Peyer's patch (tissue), 4 donors: ENCODE data around the gene PPP1R7. TPM values are rescaled to one million over a fixed set of nuclear protein-coding genes. Genes with fewer than 3 reads are reported as not detected.
A peak's percentile ranks its signal among the peaks of the same experiment; 100 is the strongest.

ENCODE experiments used
- DNase-seq, 3 donors: peaks; one replicate each; pipeline ENCODE4 v3.0.0-alpha.2; 2017 to 2019
- H3K27ac ChIP-seq, 4 donors: fragments of 200-600 bp; sonication (generic); one replicate each; pipeline ENCODE4 v1.5.1; 2016 to 2019
- H3K27me3 ChIP-seq, 2 donors: fragments of 200-600 bp; sonication (generic); one replicate each; pipeline ENCODE4 v1.5.1; 2019
- H3K36me3 ChIP-seq, 3 donors: fragments of 200-600 bp; sonication (generic); one replicate each; pipeline ENCODE4 v1.5.1; 2016 to 2019
- H3K4me1 ChIP-seq, 4 donors: fragments of 200-600 bp; sonication (generic); one replicate each; pipeline ENCODE4 v1.5.1; 2016 to 2019
- H3K4me3 ChIP-seq, 4 donors: fragments of 200-600 bp; sonication (generic); 1 replicate in 3 of 4; 2 replicates in 1 of 4; pipeline ENCODE4 v1.5.1; 2016 to 2019; ENCODE audit warnings: mild to moderate bottlenecking in 1 of 4
- H3K9me3 ChIP-seq, 4 donors: fragments of 200-600 bp; sonication (generic); one replicate each; pipeline ENCODE4 v1.5.1; 2016 to 2019; ENCODE audit warnings: mild to moderate bottlenecking in 1 of 4
- CTCF ChIP-seq, 6 experiments: fragments of 450-650 bp in 4 of 6; fragments of 200-600 bp in 2 of 6; sonication (generic) in 1 of 6; IDR thresholded peaks; one replicate each; pipeline ENCODE4 v1.5.1; 2017 to 2019; ENCODE audit warnings: antibody characterized with exemption in 6 of 6, mild to moderate bottlenecking in 3 of 6, moderate library complexity in 1 of 6
- POLR2A ChIP-seq, 2 donors: fragments of 450-650 bp; IDR thresholded peaks; one replicate each; pipeline ENCODE4 v1.5.1; 2017; ENCODE audit warnings: antibody characterized with exemption in 2 of 2, mild to moderate bottlenecking in 2 of 2, moderate library complexity in 2 of 2
- total RNA-seq, 4 donors: library from RNA; depleted of rRNA; stranded (reverse); fragments of >200 nt; gene quantifications; one replicate each; pipeline ENCODE4 v1.1.0, GENCODE V29; 2016

The PPP1R7 gene
- total RNA-seq, 4 donors from 2014 or later, result 13.2 to 44.0 (median 28.1) TPM

GRCh38 chr2:241146286-241146685 lies 4.0 kb upstream of the PPP1R7 start:
- TF ChIP-seq CTCF (IDR thresholded peaks at IDR 0.05) (no peak), POLR2A (IDR thresholded peaks at IDR 0.05) (no peak)
- Histone ChIP-seq H3K4me1 (peaks cover 0 to 12% (median 6%) of the 10 kb centered on the region in 4 donors), H3K9me3 (no peaks in the 10 kb centered on the region), H3K36me3 (no peaks in the 10 kb centered on the region), H3K27me3 (no peaks in the 10 kb centered on the region), H3K4me3 (no peak overlapping the region), H3K27ac (no peak overlapping the region)
- DNase-seq, result no peak

GRCh38 chr2:241147336-241147735 lies 2.9 kb upstream of the PPP1R7 start:
- no peaks in the 10 kb centered on the region for H3K36me3 ChIP-seq
- no peaks in the 10 kb centered on the region for H3K9me3 ChIP-seq
- H3K4me3 ChIP-seq, result no peak overlapping the region
- DNase-seq, result no peak
- TF ChIP-seq POLR2A (IDR thresholded peaks at IDR 0.05), result no peak
- TF ChIP-seq CTCF (IDR thresholded peaks at IDR 0.05), result no peak
- no peak overlapping the region for H3K27ac ChIP-seq
- no peaks in the 10 kb centered on the region for H3K27me3 ChIP-seq
- H3K4me1 ChIP-seq, result peaks cover 0 to 18% (median 7%) of the 10 kb centered on the region in 4 donors

- H3K9me3 ChIP-seq, result no peaks in the 10 kb centered on the region
- TF ChIP-seq CTCF (IDR thresholded peaks at IDR 0.05) (no peak), POLR2A (IDR thresholded peaks at IDR 0.05) (no peak)
- H3K4me1 ChIP-seq, result peaks cover 0 to 18% (median 7%) of the 10 kb centered on the region in 4 donors
- no peaks in the 10 kb centered on the region for H3K27me3 ChIP-seq
- peak overlapping the region in 1 of 4 donors; percentile 92 for H3K4me3 ChIP-seq
- no peak overlapping the region for H3K27ac ChIP-seq
- no peaks in the 10 kb centered on the region for H3K36me3 ChIP-seq
- no peak for DNase-seq
Observed at GRCh38 chr2:241148239-241148638, 2.0 kb upstream of the PPP1R7 start.

- Histone ChIP-seq H3K4me1 (peaks cover 0 to 18% (median 7%) of the 10 kb centered on the region in 4 donors), H3K9me3 (no peaks in the 10 kb centered on the region), H3K4me3 (peak within 1 kb of the TSS; percentile 80 to 92 (median 90)), H3K36me3 (no peaks in the 10 kb centered on the region), H3K27ac (peak within 1 kb of the TSS; percentile 72 to 83 (median 78)), H3K27me3 (no peaks in the 10 kb centered on the region)
- DNase-seq, result peak; percentile 96 to 98 (median 96)
- TF ChIP-seq CTCF (IDR thresholded peaks at IDR 0.05), result no peak
- TF ChIP-seq POLR2A (IDR thresholded peaks at IDR 0.05), result no peak
Observed at GRCh38 chr2:241148891-241149674, 1.2 kb upstream of the PPP1R7 start, which contains the start of gene PASK. Gene PASK, minus strand, starts transcription at chr2:241149472. Its CDS starts 6,440 bp downstream, at chr2:241143032.

- TF ChIP-seq POLR2A (IDR thresholded peaks at IDR 0.05) (no peak), CTCF (IDR thresholded peaks at IDR 0.05) (no peak)
- H3K27ac ChIP-seq, result peak overlapping the region; percentile 37 to 83 (median 62)
- H3K27me3 ChIP-seq, result no peaks in the 10 kb centered on the region
- H3K4me3 ChIP-seq, result peak overlapping the region; percentile 80 to 92 (median 90)
- H3K4me1 ChIP-seq, result peaks cover 0 to 18% (median 7%) of the 10 kb centered on the region in 4 donors
- DNase-seq, result no peak
- no peaks in the 10 kb centered on the region for H3K9me3 ChIP-seq
- H3K36me3 ChIP-seq, result no peaks in the 10 kb centered on the region
Observed at GRCh38 chr2:241149675-241149924, 667 bp upstream of the PPP1R7 start.
